Muscle layer of duodenum (tissue), 2 donors: ENCODE results near the gene ZBTB34.

Experiments
- H3K27ac ChIP-seq: one replicate; pipeline ENCODE4 v1.7.0; 2013; ENCODE audit warnings: mild to moderate bottlenecking, low read length
- H3K27me3 ChIP-seq: one replicate; pipeline ENCODE4 v1.7.0; 2013; ENCODE audit warnings: low read depth, mild to moderate bottlenecking, control low read depth, low read length
- H3K36me3 ChIP-seq, 2 donors: one replicate each; pipeline ENCODE4 v1.7.0; 2013; ENCODE audit warnings: low read length in 2 of 2, control low read depth in 1 of 2, mild to moderate bottlenecking in 1 of 2; ENCODE audit not compliant: insufficient read depth in 2 of 2, control insufficient read depth in 1 of 2
- H3K4me1 ChIP-seq, 2 donors: one replicate each; pipeline ENCODE4 v1.7.0; 2013; ENCODE audit warnings: low read length in 2 of 2, mild to moderate bottlenecking in 2 of 2, control low read depth in 1 of 2, moderate library complexity in 1 of 2; ENCODE audit not compliant: insufficient read depth in 2 of 2, control insufficient read depth in 1 of 2
- H3K4me3 ChIP-seq, 2 donors: one replicate each; pipeline ENCODE4 v1.7.0; 2013; ENCODE audit warnings: low read length in 2 of 2, low read depth in 1 of 2, mild to moderate bottlenecking in 1 of 2
- H3K9me3 ChIP-seq, 2 donors: one replicate each; pipeline ENCODE4 v1.7.0; 2013; ENCODE audit warnings: low read length in 2 of 2, control low read depth in 1 of 2, mild to moderate bottlenecking in 1 of 2; ENCODE audit not compliant: control insufficient read depth in 1 of 2
- donor health status: healthy.

The ZBTB34 gene

DNA sequence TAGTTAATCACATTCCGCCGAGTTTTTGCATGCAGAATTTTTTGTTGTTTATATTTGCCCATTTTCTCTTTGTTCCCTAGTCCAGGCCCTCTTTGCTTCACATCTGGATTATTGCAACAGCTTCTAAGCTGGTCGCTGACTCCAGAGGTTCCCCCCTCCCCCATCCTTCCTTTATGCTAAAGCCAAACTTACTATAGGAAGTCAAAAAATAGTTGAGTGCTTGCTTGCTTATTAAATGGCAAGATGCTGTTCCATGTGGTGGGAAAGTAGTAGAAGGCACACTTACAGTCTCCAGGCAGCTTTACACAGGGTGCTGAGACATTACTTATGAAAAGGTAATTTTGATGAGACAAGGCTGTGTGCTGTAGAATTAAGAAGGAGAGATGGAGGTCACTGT is 1.3 kb downstream of the ZBTB34 start:
- no peak overlapping the region for H3K27ac ChIP-seq
- peak overlapping the region; percentile 80 to 93 for H3K4me3 ChIP-seq
- peaks cover 14 to 25% of the 10 kb centered on the region in 2 donors for H3K4me1 ChIP-seq

DNA sequence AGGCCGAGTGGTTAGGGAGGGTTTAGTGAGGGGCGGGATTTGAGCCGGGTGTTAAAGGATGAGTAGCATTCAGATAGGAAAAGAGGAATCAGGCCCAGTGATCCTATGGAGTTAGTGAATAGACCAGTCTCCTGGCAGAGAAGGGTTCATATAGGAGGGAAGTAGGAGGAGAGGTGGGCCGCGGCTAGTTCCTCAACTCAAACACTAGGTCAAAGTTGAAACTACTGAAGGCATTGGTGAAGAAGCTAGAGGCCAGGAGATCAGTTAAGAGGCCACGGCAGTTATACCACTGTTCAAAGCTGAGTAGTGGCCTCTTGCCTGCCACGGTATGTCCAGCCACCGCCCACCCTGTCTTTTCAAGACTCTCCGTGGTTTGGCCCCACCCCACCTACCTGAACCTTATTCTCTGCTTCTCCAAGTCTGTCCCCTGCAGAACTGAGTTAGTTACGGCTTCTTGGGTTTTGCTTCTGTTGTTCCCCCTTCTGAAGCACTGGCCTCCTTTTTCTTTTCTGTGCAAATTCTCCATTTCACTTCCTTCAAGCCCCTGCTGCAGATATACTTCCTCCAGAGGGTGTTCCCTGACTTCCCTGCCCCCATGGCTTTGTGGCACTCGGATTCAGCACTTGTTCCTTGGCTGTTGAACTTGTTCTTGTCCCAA is 1.8 kb downstream of the ZBTB34 start:
- Histone ChIP-seq H3K4me3 (peak overlapping the region; percentile 80 to 93), H3K9me3 (no peaks in the 10 kb centered on the region), H3K27ac (no peak overlapping the region), H3K4me1 (peaks cover 14 to 25% of the 10 kb centered on the region in 2 donors), H3K27me3 (no peaks in the 10 kb centered on the region), H3K36me3 (peaks cover 4% of the 10 kb centered on the region in 2 donors)

More for the DNA sequence above, 1.3 kb downstream of the ZBTB34 start:
- Histone ChIP-seq H3K9me3 (no peaks in the 10 kb centered on the region), H3K36me3 (peaks cover 4% of the 10 kb centered on the region in 2 donors), H3K27me3 (no peaks in the 10 kb centered on the region)

DNA sequence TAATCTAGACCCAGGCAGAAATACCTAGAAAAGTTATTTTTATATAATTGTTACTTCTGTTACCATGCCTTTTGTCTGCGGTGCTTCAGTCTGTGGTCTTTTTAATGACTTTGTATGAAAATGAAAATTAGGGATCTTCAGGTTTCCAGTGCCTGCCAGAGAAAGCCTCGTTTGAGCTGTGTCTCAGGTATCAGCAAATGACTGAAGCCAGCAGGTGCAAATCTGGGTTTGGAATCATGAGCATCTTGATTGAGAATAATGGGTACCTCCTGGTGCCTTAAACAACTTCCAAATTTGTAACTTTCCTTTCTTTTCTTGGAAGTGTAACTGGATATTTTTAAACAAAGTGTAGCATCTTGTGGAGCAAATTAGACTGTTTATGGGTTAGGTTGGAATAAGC is 4.3 kb downstream of the ZBTB34 start:
- Histone ChIP-seq H3K27ac (no peak overlapping the region), H3K4me3 (no peak overlapping the region), H3K4me1 (peaks cover 14 to 21% of the 10 kb centered on the region in 2 donors), H3K27me3 (no peaks in the 10 kb centered on the region), H3K36me3 (peaks cover 4% of the 10 kb centered on the region in 2 donors), H3K9me3 (no peaks in the 10 kb centered on the region)

DNA sequence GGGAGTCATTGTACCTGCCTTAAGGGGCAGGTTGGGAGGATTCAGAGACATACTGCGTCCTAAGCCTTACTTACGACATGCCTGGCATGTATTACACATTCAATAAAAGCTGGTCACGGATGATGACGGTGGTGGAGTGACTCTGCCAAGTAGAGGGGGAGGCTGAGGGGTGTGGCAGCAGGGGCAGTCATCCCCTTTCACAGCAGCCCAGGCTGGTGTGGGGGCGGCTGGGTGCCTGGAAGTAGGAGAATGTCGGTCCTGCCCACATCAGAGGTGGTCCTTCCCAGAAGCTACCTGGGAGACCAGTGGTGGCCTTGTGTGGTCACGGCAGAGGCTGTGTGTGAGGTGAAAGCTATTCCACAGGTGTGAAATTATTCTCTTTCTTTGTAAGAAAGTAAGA is 8.9 kb downstream of the ZBTB34 start:
- Histone ChIP-seq H3K9me3 (no peaks in the 10 kb centered on the region), H3K4me1 (no peaks in the 10 kb centered on the region), H3K36me3 (no peaks in the 10 kb centered on the region), H3K27me3 (no peaks in the 10 kb centered on the region), H3K4me3 (no peak overlapping the region), H3K27ac (no peak overlapping the region)

DNA sequence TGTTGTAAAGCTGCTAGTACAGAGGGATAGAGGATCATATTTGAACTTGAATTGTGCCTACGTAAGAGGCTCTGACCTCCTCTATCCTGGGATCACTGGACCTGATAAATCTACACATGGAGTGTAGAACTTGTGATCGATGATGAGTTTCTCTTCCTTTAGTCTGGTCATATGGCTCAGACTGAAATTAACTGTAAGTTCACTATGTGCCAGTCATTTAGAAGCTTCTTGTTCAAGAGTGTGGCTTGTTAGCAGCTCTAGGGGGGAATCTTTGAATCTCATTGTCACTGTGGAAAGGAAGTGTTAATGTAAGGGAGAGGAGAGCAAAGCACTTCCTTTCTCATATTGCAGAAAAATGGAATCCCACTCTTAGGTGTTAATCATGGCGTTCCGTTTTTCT is 12.1 kb downstream of the ZBTB34 start:
- H3K9me3 ChIP-seq = no peaks in the 10 kb centered on the region
- no peaks in the 10 kb centered on the region for H3K27me3 ChIP-seq
- no peak overlapping the region for H3K27ac ChIP-seq
- no peaks in the 10 kb centered on the region for H3K36me3 ChIP-seq
- no peak overlapping the region for H3K4me3 ChIP-seq
- no peaks in the 10 kb centered on the region for H3K4me1 ChIP-seq

DNA sequence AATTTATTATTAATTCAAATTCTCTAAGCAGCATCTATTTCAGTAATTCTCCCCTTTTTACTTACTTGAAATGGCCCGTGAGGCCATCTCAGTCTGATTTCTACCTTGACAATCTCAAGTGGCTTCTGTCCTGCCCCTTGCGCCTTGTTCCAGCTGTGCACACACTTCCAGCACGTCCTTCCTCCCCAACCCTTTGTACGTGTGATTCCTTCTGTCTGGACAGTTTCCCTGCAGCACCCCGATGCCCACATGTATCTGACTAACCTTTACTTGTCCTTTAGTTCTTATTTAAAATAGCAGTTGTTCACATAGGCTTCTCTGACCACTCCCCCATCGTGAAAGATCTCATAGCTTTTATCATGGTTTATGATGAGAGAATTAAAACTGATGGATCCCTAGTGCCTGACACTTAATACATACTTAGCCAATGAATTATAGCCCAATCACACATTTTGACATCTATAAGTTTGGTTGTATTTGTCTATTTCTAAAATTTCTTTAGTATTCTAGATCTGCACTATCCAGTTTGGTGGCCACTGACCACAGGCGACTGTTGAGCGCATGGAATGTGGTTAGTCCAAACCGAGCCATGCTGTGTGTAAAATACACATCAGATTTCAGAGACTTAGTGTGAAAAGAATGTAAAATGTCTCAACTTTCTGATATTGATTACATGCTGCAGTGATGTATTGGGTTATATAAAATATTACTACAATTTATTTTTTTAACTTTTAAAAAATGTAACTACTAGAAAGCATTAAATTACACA is 14.3 kb downstream of the ZBTB34 start:
- H3K4me3 ChIP-seq = no peak overlapping the region

DNA sequence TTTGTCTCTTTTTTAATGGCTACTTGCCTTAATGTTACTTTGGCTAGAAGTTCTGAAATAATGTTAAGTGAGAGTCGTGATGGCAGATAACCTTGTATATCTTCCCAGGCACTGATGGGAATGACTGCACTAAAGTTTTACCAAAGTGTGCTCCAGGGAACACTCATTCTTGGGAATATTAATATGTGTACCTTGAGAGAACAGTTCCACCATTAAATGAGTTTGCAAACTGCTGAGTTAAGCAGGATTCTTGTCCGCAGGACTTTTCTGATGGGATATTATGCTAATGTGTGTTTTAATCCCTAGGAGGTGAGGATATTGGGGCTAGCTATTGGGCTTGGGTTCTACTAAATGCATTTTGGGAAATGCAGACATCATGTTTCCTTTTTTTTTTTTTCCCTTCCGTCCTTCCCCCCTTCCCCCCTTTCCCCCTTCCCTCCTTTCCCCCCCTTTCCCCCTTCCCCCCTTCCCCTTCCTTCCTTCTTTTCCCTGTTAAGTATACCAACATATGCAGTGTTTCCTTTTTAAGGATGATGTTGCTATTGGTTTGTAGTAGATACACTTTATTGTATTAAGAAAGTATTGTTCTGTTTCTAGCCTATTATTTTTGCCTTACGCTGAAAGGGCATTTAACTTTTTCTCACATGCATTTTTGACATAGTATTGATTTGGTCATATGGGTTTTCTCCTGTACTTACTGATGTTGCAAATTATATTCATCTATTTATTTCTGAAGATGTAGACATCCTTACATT is 15.5 kb downstream of the ZBTB34 start:
- H3K4me1 ChIP-seq = peaks cover 0 to 4% of the 10 kb centered on the region in 2 donors

More for the DNA sequence above, 14.3 kb downstream of the ZBTB34 start:
- no peaks in the 10 kb centered on the region for H3K27me3 ChIP-seq
- no peaks in the 10 kb centered on the region for H3K9me3 ChIP-seq
- H3K27ac ChIP-seq = no peak overlapping the region
- peaks cover 4 to 5% of the 10 kb centered on the region in 2 donors for H3K36me3 ChIP-seq
- H3K4me1 ChIP-seq = no peaks in the 10 kb centered on the region

DNA sequence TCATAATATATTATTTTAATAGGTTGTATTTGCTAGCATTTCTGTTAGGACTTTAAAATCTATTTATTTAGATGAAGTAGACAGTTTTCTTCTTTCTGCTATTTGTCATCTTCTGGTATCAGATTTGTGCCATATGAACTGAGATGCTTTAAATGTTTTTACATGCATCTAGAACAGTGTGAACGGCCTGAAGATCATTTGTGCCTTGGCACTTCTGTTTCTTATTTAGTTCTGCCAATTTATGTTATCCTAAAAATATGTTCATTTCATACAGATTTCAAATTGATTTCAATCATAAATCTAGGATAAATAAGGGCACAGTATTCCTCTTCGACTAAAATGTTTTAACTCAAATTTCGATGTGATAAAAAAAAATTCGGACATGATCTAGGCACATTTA is 16.1 kb downstream of the ZBTB34 start:
- Histone ChIP-seq H3K36me3 (peaks cover 16 to 17% of the 10 kb centered on the region in 2 donors), H3K27ac (no peak overlapping the region), H3K4me1 (peaks cover 0 to 4% of the 10 kb centered on the region in 2 donors), H3K9me3 (no peaks in the 10 kb centered on the region), H3K27me3 (no peaks in the 10 kb centered on the region), H3K4me3 (no peak overlapping the region)

More for the DNA sequence above, 15.5 kb downstream of the ZBTB34 start:
- no peaks in the 10 kb centered on the region for H3K27me3 ChIP-seq
- H3K27ac ChIP-seq = no peak overlapping the region
- peaks cover 15 to 16% of the 10 kb centered on the region in 2 donors for H3K36me3 ChIP-seq
- no peaks in the 10 kb centered on the region for H3K9me3 ChIP-seq
- no peak overlapping the region for H3K4me3 ChIP-seq

DNA sequence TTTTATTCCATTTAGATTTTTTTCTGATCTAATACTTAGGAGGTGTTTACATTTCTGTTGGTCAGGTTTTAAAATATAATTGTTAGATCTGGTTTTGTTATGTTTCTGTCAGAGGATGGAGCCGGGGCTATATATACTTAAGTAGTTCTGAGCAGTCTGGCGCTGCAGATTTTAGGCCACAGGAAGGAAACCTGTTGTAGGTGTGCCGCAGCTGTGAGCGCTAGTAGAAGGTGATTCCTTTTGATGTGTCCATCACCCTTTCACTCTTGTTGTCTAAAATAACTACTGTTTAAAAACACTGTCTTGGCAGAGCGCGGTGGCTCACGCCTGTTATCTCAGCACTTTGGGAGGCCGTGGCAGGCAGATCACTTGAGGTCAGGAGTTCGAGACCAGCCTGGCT is 17.0 kb downstream of the ZBTB34 start:
- H3K27ac ChIP-seq = no peak overlapping the region
- no peak overlapping the region for H3K4me3 ChIP-seq
- H3K4me1 ChIP-seq = peaks cover 0 to 4% of the 10 kb centered on the region in 2 donors
- H3K27me3 ChIP-seq = no peaks in the 10 kb centered on the region
- no peaks in the 10 kb centered on the region for H3K9me3 ChIP-seq
- peaks cover 16 to 22% of the 10 kb centered on the region in 2 donors for H3K36me3 ChIP-seq

DNA sequence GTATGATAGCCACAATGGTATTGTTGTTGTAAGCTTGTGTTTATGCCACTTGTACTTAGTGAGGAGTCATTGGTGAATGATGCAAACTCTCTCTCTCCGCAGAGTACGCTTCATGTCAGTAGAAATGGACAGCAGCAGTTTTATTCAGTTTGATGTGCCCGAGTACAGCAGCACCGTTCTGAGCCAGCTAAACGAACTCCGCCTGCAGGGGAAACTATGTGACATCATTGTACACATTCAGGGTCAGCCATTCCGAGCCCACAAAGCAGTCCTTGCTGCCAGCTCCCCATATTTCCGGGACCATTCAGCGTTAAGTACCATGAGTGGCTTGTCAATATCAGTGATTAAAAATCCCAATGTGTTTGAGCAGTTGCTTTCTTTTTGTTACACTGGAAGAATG is 18.8 kb downstream of the ZBTB34 start:
- H3K27me3 ChIP-seq = no peaks in the 10 kb centered on the region
- no peak overlapping the region for H3K4me3 ChIP-seq
- no peaks in the 10 kb centered on the region for H3K9me3 ChIP-seq
- H3K4me1 ChIP-seq = peaks cover 0 to 4% of the 10 kb centered on the region in 2 donors
- H3K36me3 ChIP-seq = peaks cover 16 to 29% of the 10 kb centered on the region in 2 donors
- H3K27ac ChIP-seq = no peak overlapping the region
